Activated CD8-positive, alpha-beta memory T cell treated with anti-CD3 and anti-CD28 coated beads, Interleukin-2, amount 50 U/mL, for 48 hours (primary cell): ENCODE results near the gene SCO2.

ENCODE experiments used
- DNase-seq: peaks from one replicate; pipeline ENCODE4 v3.0.0-alpha.2; 2020

The SCO2 gene

DNA sequence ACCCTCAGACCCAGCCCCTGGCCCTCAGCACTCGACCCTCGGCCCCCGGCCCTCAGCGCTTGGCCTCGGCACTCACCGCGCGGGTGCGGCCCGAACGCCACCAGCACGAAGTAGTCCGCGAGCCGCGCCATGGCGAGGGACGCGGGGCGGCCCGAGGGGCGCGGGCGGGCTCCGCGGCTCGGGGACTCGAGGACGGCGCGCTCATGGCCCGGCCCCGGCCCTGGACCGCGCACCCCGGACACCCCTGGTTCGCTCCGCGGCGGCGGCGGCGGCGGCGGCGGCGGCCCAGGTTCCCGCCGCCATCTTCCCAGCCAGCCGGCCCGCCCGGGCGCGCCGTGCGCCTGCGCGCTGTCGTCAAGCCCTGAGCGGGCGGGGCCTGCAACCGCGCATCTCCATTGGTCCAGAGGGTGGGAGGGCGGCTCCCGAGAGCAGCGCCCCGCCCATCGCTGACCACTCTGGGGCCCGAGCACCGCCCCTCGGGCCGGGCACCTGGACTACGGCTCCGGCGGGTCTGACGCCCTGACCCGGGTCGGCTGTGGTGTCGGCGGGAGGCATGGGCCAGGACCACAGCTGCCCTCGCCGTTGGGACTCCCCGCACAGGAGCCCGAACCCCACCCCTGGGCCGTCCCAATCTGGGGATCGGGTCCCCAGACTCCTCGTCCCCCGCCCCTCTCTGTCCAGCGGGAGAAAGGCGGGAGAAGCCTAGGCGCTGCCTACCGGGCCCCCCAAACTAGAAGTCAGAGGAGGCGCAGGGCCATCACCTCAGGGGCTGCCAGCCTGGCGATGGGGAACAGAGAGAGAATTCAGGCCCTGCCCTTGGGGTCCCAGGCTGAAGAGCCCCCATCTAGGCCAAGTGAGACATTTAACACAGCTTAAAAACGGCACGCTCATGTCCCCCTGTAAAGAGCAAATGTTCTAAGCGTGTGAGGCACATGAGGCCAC, 50.4 kb downstream of the SCO2 start, which contains the start of gene SBF1:
Gene SBF1 (minus strand): TSS at position 326 of the 942 bp plus-strand sequence. CDS start 195 bp downstream, at position 131.
- peak; percentile 95 for DNase-seq

DNA sequence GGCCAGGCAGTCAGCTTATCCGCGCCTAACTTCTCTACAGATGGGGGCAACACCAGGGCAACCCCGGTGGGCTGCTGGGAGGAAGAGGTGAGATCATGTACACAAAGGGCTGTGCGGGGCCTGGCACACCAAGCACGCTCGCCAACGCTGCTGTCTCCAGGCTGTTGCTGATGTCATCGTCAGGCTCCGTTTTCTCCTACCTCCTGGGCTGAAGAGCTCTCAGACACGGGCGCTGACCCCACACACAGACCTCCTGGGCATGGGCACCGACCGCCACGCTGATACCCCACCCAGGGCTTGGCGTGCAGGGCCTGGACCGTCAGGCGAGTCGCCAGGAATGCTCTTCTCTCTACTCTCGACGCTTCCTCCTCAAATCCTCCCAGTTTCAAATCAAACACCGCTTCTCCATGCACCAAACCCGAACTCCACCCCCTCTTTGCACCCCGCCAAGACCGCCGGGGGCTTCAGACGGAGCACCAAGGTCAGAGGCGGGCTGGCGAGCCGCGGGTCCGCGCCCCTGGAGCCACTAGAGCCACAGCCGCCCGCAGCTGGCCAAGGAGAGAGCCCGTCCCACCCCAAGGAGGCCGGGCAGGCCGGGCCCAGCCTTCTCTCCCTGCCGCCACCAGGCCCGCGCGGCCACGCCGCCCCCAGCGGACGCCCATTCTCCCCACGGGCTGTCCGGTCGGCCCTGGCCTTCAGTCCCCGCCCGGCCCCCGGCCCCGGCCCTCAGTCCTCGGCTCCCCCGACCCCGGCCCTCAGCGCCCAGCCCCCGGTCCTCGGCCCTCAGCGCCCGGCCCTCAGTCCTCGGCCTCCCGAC, 51.3 kb downstream of the SCO2 start:
- DNase-seq = peak; percentile 72
